HT1080 (cell line): ENCODE data around the gene NPY4R2. TPM values are rescaled to one million over a fixed set of nuclear protein-coding genes. Genes with fewer than 3 reads are reported as not detected.
"Not testable (repeated sequence)": the region's sequence is repeated elsewhere in the genome, so short reads cannot be mapped to it uniquely, and the experiment has no call there.

Source experiments
- DNase-seq: peaks from one replicate; pipeline ENCODE4 v3.0.0-alpha.2; 2015; ENCODE audit warnings: low read depth
- total RNA-seq: library from RNA; depleted of rRNA; stranded (reverse); fragments of >200 nt; shearing (Covaris generic); gene quantifications from 2 replicates; pipeline ENCODE4 v1.2.3, GENCODE V29; 2014

NPY4R2 gene
- total RNA-seq, 1 experiment from 2014 or later = not detected

DNA sequence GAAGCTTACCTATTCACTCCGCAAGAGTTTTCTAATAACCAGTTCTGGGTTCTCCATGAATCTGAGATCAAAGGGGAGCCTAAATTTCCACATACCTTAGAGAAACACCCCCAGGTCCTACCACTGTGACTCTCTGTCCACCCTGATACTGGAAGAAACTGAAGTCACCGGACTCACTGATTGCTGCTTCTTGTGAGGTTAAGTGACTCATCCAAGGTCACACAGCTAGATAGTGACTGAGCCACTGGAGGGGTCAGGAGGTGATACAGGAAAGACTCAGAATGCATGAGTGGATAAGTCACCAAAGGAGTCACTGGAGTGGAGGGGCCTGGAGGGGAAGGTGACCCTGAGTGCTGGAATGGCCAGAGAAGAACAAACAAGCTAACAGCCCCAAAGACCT is 9.8 kb downstream of the NPY4R2 start:
- DNase-seq = not testable (repeated sequence)

GRCh38 chr10:47932824-47933223 is 14.4 kb downstream of the NPY4R2 start:
- not testable (repeated sequence) for DNase-seq

GRCh38 chr10:47933462-47933861 is 15.0 kb downstream of the NPY4R2 start:
- not testable (repeated sequence) for DNase-seq

GRCh38 chr10:47936772-47937228 is 18.3 kb downstream of the NPY4R2 start:
- DNase-seq = not testable (repeated sequence)

DNA sequence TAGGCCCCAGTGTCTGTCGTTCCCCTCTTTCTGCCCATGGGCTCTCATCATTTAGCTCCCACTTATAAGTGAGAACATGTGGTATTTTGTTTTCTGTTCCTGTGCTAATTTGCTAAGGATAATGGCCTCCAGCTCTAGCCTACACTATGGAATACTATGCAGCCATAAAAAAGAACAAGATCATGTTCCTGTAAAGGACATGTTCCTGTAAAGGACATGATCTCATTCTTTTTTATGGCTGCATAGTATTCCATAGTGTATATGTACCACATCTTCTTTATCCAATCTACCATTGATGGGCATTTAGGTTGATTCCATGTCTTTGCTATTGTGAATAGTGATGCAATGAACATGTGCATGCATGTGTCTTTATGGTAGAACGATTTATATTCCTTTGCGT is 19.2 kb downstream of the NPY4R2 start:
- not testable (repeated sequence) for DNase-seq

DNA sequence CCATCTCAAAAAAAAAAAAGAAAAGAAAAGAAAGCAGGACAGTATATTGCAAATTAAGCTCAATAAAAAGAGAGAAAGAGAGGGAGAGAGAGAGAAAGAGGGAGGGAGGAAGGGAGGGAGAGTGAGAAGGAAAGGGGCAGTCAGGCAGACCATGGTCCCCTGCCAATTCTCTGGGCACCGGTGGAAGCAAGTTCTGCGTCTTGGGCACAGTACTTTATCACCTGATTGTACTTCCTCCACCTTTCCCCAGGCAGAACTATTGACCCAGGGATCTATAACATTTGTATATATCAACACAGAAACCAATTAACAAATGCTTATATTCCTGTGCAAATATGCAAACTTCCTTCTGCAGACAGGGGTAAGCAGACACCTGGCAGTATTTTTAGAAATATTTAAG is 22.4 kb downstream of the NPY4R2 start:
- DNase-seq = not testable (repeated sequence)

GRCh38 chr10:47941379-47941778 is 22.9 kb downstream of the NPY4R2 start:
- not testable (repeated sequence) for DNase-seq

DNA sequence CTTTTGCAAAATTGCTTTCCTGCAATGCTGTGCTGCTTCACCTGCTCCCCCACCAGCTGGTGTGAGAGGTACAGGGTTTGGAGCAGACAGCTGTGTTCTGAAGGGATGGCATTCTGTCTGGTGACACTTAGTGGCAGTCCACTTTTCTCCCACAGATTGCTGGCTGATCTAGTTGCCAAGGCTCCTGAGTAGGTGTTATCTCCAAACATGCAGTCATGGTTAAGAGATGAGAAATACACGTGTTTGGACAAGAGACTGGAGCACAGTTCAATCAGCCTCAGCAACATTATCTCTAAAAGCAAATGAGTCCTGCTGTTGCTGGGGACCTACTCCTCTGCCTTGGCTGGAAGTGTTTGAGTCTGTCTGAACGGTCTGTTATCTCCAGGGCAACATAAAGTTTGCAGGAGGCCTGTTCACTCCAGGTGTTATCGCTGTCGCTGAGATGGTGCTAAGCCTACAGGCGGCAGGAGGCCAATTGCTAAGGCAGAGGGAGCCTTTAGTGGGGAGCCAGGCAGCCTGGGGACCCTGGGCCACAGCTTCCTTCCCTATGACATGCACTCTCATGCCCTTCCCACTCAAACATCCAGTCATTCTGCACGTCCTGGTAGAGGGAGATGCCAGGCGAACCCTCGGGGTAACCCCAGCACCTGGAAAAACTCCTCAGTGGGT is 24.0 kb downstream of the NPY4R2 start:
- not testable (repeated sequence) for DNase-seq

- DNase-seq = not testable (repeated sequence)
Observed at GRCh38 chr10:47943328-47943727, 24.9 kb downstream of the NPY4R2 start.

DNA sequence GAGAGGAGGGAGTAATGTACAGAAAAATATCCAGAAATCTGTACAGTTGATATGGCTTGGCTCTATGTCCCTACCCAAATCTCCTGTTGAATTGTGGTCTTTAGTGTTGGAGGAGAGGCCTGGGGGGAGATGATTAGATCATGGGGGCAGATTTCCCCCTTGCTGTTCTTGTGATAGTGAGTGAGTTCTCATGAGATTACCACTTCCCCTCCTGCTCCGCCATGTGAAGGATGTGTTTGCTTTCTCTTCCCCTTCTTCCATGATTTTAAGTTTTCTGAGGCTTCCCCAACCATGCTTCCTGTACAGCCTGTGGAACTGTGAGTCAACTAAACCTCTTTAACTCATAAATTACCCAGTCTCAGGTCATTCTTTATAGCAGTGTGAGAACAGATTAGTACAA is 29.0 kb downstream of the NPY4R2 start:
- not testable (repeated sequence) for DNase-seq

DNA sequence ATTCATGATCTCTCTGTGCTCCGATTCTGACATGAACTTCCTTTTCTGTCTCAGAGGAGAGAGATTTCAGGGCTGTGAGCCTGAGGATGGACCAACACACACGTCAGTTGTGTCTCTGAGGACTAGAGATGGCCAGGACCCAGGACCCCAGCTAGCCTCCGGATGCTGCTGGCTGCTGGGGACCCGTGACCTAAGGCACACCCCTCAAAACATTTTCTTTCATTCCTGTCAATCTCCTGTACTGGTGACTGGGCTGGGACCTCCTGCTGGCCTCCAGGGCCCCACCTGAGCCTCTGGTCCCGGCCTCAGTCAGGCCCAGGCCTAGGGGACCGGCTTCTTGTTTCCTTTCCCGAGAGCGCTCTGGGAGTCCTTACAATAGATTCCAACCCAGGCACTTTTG is 38.7 kb downstream of the NPY4R2 start:
- DNase-seq = not testable (repeated sequence)

DNA sequence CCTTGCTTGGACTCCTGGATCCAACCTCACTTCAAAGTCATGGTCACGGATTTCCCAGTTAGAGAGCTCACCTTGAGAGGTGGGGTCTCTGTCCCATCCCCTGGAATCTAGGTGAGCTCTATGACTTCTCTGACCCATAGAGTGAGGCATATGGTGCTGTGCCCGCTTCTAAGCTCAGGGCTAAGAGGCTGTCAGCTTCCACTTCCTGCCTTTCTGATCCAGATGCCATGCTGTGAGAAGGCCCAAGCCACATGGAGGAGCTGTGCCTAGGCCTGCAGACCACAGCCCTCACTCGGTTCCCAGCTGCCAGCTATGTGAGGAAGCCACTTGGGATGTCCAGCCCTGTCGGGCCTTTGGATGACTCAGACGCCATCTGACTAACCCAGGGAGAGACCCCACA is 41.2 kb downstream of the NPY4R2 start:
- peak; percentile 23 for DNase-seq

DNA sequence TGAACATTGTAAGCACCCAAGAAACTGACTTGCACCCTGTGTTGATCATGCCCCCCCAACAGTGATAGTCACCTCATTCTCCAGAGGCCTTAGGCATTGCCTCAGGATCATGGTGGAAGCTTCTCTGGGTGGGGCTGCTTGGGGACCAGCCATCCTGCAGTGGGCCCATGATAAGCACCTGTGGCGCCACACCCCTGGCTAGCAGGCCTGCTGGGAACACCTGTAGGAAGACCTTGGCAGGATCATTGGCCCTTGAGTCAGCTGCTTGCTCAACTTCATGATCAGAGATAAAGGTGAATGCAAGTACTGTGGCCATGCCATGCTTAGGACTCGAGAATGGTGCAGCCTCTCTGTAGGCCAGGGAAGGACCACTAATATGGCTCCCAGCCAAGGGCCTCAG is 42.2 kb downstream of the NPY4R2 start:
- DNase-seq = not testable (repeated sequence)

GRCh38 chr10:47962785-47963184 is 44.3 kb downstream of the NPY4R2 start:
- not testable (repeated sequence) for DNase-seq

DNA sequence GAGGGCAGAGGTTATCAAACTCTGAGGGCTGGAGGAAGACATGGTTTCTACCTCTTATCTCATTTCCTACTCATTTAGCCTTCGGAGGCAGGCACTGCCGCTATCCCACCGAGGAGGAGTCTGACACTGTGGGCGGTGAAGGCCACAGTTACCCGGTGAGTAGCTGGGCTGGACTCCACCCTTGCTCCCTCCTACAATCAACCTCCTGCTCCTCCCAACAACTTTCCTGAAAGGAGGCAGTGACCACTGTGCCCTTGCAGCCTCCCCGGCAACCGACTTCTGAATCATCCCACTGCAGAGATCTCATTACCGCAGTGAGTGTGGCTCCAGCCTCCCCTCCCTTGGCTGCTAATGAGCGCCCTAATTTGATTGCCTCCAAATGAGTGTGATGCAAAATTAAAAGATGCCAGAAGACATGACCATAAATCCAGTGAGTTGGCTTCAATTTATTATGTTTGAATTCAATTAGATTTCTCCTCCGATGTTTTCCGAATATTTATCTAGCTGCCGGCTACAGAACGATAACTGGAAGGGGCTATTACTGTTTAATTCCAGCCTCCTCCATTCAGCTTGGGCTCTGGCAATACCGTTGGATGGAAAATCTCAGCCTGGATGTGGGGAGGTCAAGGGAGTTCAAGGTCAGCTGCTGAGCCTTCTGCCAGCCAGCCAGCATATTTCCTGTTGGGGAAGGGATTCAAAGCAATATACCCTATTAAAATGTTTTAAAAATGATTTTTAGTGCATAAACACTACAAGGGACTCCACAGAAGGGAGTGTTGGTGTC is 46.0 kb downstream of the NPY4R2 start:
- DNase-seq = not testable (repeated sequence)

- DNase-seq = not testable (repeated sequence)
Observed at GRCh38 chr10:47968988-47969387, 50.5 kb downstream of the NPY4R2 start.

DNA sequence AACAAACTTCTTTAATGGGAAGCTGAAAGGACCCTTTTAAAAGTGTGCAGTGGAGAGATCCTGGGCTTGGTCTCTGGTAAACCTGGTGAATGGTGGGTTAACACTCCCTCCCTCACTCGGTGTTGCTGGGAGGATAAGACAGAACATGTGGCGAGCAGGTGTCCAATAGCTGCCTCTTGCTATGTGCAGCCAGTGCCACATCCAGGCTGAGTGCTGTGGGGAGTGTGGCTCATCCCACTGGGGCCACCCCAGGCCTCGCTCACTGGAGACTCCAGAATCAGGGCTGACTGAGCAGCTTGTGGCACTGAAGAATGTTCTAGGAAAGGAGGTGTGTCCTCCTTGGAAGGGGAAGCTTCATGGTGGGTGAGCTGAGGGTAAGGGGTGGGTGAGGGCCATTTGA is 51.6 kb downstream of the NPY4R2 start:
- not testable (repeated sequence) for DNase-seq

GRCh38 chr10:47971598-47971997 is 53.1 kb downstream of the NPY4R2 start:
- not testable (repeated sequence) for DNase-seq

DNA sequence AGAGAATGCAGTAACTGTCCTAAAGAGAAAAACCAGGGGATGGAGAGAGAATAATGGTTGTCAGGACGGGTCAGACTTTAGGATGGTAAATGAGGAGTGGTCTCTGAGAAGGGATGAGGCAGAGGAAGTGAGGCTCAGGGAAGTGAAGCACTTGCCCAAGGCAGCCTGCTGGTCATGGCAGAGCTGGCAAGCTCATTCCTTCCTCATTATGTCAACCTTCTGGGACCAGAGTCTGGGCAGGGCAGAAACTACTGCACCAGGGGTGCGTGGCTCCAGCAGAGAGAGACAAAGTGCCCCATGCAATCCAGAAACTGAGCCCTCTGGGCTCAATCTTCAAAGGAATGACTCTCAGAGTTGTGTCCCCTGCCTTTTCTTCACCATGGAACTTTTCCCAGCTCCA is 53.6 kb downstream of the NPY4R2 start:
- DNase-seq = not testable (repeated sequence)
